DND-41 (cell line): ENCODE data around the gene OR10A7.
"Not testable (repeated sequence)": the region's sequence is repeated elsewhere in the genome, so short reads cannot be mapped to it uniquely, and the experiment has no call there.

Experiments used
- ATAC-seq: fragments of 200-7000 bp; cut with Tn5 transposase; 3 replicates; pipeline ENCODE4 v1.9.1; 2021; ENCODE audit warnings: low read depth; ENCODE audit not compliant: insufficient read depth
- DNase-seq: peaks from one replicate; pipeline ENCODE4 v3.0.0-alpha.2; 2020
- H2AFZ ChIP-seq: 2 replicates; pipeline ENCODE4 v1.6.0; 2012; ENCODE audit warnings: low read depth, low read length
- H3K27ac ChIP-seq: 2 replicates; pipeline ENCODE4 v1.5.1; 2012; ENCODE audit warnings: low read length, inconsistent platforms
- H3K27me3 ChIP-seq: fragments of 200-600 bp; sonication (generic); 2 replicates; pipeline ENCODE4 v1.6.0; 2012; ENCODE audit warnings: low read length, mild to moderate bottlenecking, inconsistent platforms; ENCODE audit not compliant: insufficient read depth, poor library complexity
- H3K36me3 ChIP-seq: 2 replicates; pipeline ENCODE4 v1.5.1; 2012; ENCODE audit warnings: low read length, inconsistent platforms; ENCODE audit not compliant: insufficient read depth
- H3K4me1 ChIP-seq: 2 replicates; pipeline ENCODE4 v1.5.1; 2012; ENCODE audit warnings: mild to moderate bottlenecking, low read length; ENCODE audit not compliant: insufficient read depth
- H3K4me2 ChIP-seq: 2 replicates; pipeline ENCODE4 v1.6.0; 2012; ENCODE audit warnings: mild to moderate bottlenecking, moderate library complexity, low read length, inconsistent platforms; ENCODE audit not compliant: insufficient read depth
- H3K4me3 ChIP-seq, 2 experiments: fragments of 200-600 bp in 1 of 2; shearing (Covaris generic) in 1 of 2; 2 replicates each; pipeline ENCODE4 v1.5.1; 2012 to 2016; ENCODE audit warnings: inconsistent platforms in 2 of 2, low read length in 2 of 2, mild to moderate bottlenecking in 2 of 2, low read depth in 1 of 2, moderate library complexity in 1 of 2
- H3K79me2 ChIP-seq: 2 replicates; pipeline ENCODE4 v1.6.0; 2012; ENCODE audit warnings: low read length, inconsistent platforms; ENCODE audit not compliant: insufficient read depth
- H3K9ac ChIP-seq: 2 replicates; pipeline ENCODE4 v1.6.0; 2012; ENCODE audit warnings: low read depth, mild to moderate bottlenecking, inconsistent platforms, low read length, moderate library complexity
- H3K9me3 ChIP-seq: 2 replicates; pipeline ENCODE4 v1.5.1; 2012; ENCODE audit warnings: low read length, moderate library complexity, mild to moderate bottlenecking, inconsistent platforms; ENCODE audit not compliant: insufficient read depth, severe bottlenecking
- H4K20me1 ChIP-seq: 2 replicates; pipeline ENCODE4 v1.6.0; 2012; ENCODE audit warnings: low read length; ENCODE audit not compliant: insufficient read depth
- CTCF ChIP-seq: IDR thresholded peaks from 2 replicates; pipeline ENCODE4 v1.5.1; 2012; ENCODE audit warnings: borderline replicate concordance, low read length, moderate library complexity, mild to moderate bottlenecking; ENCODE audit not compliant: poor library complexity, severe bottlenecking; ENCODE audit errors: extremely low read depth
- EZH2 ChIP-seq: IDR thresholded peaks from 3 replicates; pipeline ENCODE4 v1.6.1; 2012; ENCODE audit warnings: borderline replicate concordance, low read depth, mild to moderate bottlenecking, moderate library complexity, low read length, inconsistent platforms; ENCODE audit not compliant: severe bottlenecking

OR10A7 gene

GRCh38 chr12:55220725-55221124 is at the start of gene OR10A7:
OR10A7 (plus strand) TSS chr12:55221025; CDS start chr12:55221025, 0 bp downstream.
- H3K4me3 ChIP-seq = no peak within 1 kb of the TSS
- no peak for TF ChIP-seq EZH2
- no peak within 1 kb of the TSS for H2AFZ ChIP-seq
- H3K9ac ChIP-seq = no peak within 1 kb of the TSS
- H3K4me1 ChIP-seq = no peaks in the 10 kb centered on the region
- H3K9me3 ChIP-seq = no peaks in the 10 kb centered on the region
- H3K4me2 ChIP-seq = no peak within 1 kb of the TSS
- H3K27me3 ChIP-seq = peaks cover 4% of the 10 kb centered on the region
- DNase-seq (no peak), ATAC-seq (no peak)
- H3K79me2 ChIP-seq = no peaks in the 10 kb centered on the region
- H3K27ac ChIP-seq = no peak within 1 kb of the TSS
- H3K36me3 ChIP-seq = no peaks in the 10 kb centered on the region
- H4K20me1 ChIP-seq = no peaks in the 10 kb centered on the region

- no peak for TF ChIP-seq CTCF
- no peak overlapping the region; a peak in 1 of 4 replicates for H3K4me3 ChIP-seq
- no peaks in the 10 kb centered on the region for H3K36me3 ChIP-seq
- no peak overlapping the region for H2AFZ ChIP-seq
- H3K9ac ChIP-seq = no peak overlapping the region
- H3K27me3 ChIP-seq = peaks cover 15% of the 10 kb centered on the region
- H3K4me1 ChIP-seq = no peaks in the 10 kb centered on the region
- H3K9me3 ChIP-seq = no peaks in the 10 kb centered on the region
- DNase-seq (no peak), ATAC-seq (no peak)
- no peaks in the 10 kb centered on the region for H4K20me1 ChIP-seq
- no peaks in the 10 kb centered on the region for H3K79me2 ChIP-seq
- no peak overlapping the region for H3K27ac ChIP-seq
- no peak overlapping the region for H3K4me2 ChIP-seq
These were observed 49.4 kb upstream of the OR10A7 start for GRCh38 chr12:55171445-55171844.

- not testable (repeated sequence) for H3K4me2 ChIP-seq, H2AFZ ChIP-seq, H3K4me1 ChIP-seq, H3K4me3 ChIP-seq, H3K9me3 ChIP-seq, H3K27ac ChIP-seq, H3K9ac ChIP-seq, H4K20me1 ChIP-seq, DNase-seq, H3K36me3 ChIP-seq, H3K79me2 ChIP-seq, ATAC-seq
- peaks cover 15% of the 10 kb centered on the region for H3K27me3 ChIP-seq
These were observed 49.0 kb upstream of the OR10A7 start for GRCh38 chr12:55171846-55172245.

- Histone ChIP-seq H3K79me2 (no peaks in the 10 kb centered on the region), H2AFZ (no peak overlapping the region)
- ATAC-seq = no peak
These were observed 48.1 kb upstream of the OR10A7 start for GRCh38 chr12:55172686-55173085.

More at GRCh38 chr12:55172686-55173085, 48.1 kb upstream of the OR10A7 start:
- Histone ChIP-seq H3K9ac (no peak overlapping the region), H3K4me1 (no peaks in the 10 kb centered on the region), H3K36me3 (no peaks in the 10 kb centered on the region), H4K20me1 (no peaks in the 10 kb centered on the region), H3K27ac (no peak overlapping the region), H3K27me3 (peaks cover 15% of the 10 kb centered on the region), H3K4me2 (no peak overlapping the region), H3K9me3 (no peaks in the 10 kb centered on the region), H3K4me3 (no peak overlapping the region)
- TF ChIP-seq EZH2 (no peak), CTCF (no peak)
- no peak for DNase-seq
